SK-N-SH treated with all-trans-retinoic acid at 6 μM for 48 hours (cell line): ENCODE measurements around the gene SLC12A9.

ENCODE experiments used
- ATAC-seq: fragments of 200-7000 bp; cut with Tn5 transposase; 3 replicates; pipeline ENCODE4 v1.9.1; 2020; ENCODE audit warnings: mild to moderate bottlenecking, moderate library complexity
- BACH2 ChIP-seq: fragments of 250-450 bp; sonication (Bioruptor Pico); IDR thresholded peaks from 2 replicates; pipeline ENCODE4 v1.9.0; 2021; ENCODE audit warnings: mild to moderate bottlenecking, borderline replicate concordance
- CSDC2 ChIP-seq: fragments of 250-450 bp; sonication (Bioruptor Pico); IDR thresholded peaks from 2 replicates; pipeline ENCODE4 v1.5.0; 2020; ENCODE audit warnings: mild to moderate bottlenecking, moderate library complexity
- ESRRG ChIP-seq: fragments of 250-450 bp; sonication (Bioruptor Pico); IDR thresholded peaks from 2 replicates; pipeline ENCODE4 v1.6.1; 2021; ENCODE audit warnings: mild to moderate bottlenecking
- ISL1 ChIP-seq: fragments of 250-450 bp; sonication (Bioruptor Pico); IDR thresholded peaks from 2 replicates; pipeline ENCODE4 v2.1.2; 2022; ENCODE audit warnings: mild to moderate bottlenecking, moderate library complexity
- OSR1 ChIP-seq: fragments of 250-450 bp; sonication (Bioruptor Pico); IDR thresholded peaks from 2 replicates; pipeline ENCODE4 v1.8.0; 2022; ENCODE audit warnings: moderate library complexity, mild to moderate bottlenecking, inconsistent platforms
- RARB ChIP-seq: fragments of 250-450 bp; sonication (Bioruptor Pico); IDR thresholded peaks from 2 replicates; pipeline ENCODE4 v1.8.0; 2021; ENCODE audit warnings: mild to moderate bottlenecking, moderate library complexity
- TCF4 ChIP-seq: fragments of 250-450 bp; sonication (Bioruptor Pico); IDR thresholded peaks from 2 replicates; pipeline ENCODE4 v1.8.0; 2021; ENCODE audit warnings: mild to moderate bottlenecking, moderate library complexity, borderline replicate concordance
- TOX ChIP-seq: fragments of 250-450 bp; sonication (Bioruptor Pico); IDR thresholded peaks from 2 replicates; pipeline ENCODE4 v1.8.0; 2021; ENCODE audit warnings: mild to moderate bottlenecking, moderate library complexity, borderline replicate concordance
- ZC3H10 ChIP-seq: fragments of 250-450 bp; sonication (Bioruptor Pico); IDR thresholded peaks from 2 replicates; pipeline ENCODE4 v1.5.1; 2021; ENCODE audit warnings: mild to moderate bottlenecking, moderate library complexity
- ZFP3 ChIP-seq: fragments of 250-450 bp; sonication (Bioruptor Pico); IDR thresholded peaks from 2 replicates; pipeline ENCODE4 v1.5.0; 2020; ENCODE audit warnings: mild to moderate bottlenecking, moderate library complexity
- ZNF70 ChIP-seq: fragments of 450-650 bp; formaldehyde crosslinking; IDR thresholded peaks from 2 replicates; pipeline ENCODE4 v1.5.0; 2020; ENCODE audit warnings: mild to moderate bottlenecking, moderate library complexity
- ZNF8 ChIP-seq: fragments of 450-650 bp; formaldehyde crosslinking; IDR thresholded peaks from 2 replicates; pipeline ENCODE4 v1.5.0; 2020; ENCODE audit warnings: mild to moderate bottlenecking, moderate library complexity
- TF ChIP-seq, protein P1 (sequence below): fragments of 250-450 bp; sonication (Bioruptor Pico); IDR thresholded peaks from 2 replicates; pipeline ENCODE4 v1.5.0; 2020; ENCODE audit warnings: mild to moderate bottlenecking, moderate library complexity
- TF ChIP-seq, protein P2 (sequence below): fragments of 250-450 bp; sonication (Bioruptor Pico); IDR thresholded peaks from 2 replicates; pipeline ENCODE4 v1.8.0; 2021; ENCODE audit warnings: low read depth, mild to moderate bottlenecking, moderate library complexity, borderline replicate concordance
- TF ChIP-seq, protein P3 (sequence below): fragments of 250-450 bp; sonication (Bioruptor Pico); IDR thresholded peaks from 2 replicates; pipeline ENCODE4 v1.5.1; 2021; ENCODE audit warnings: mild to moderate bottlenecking, moderate library complexity

The SLC12A9 gene

DNA sequence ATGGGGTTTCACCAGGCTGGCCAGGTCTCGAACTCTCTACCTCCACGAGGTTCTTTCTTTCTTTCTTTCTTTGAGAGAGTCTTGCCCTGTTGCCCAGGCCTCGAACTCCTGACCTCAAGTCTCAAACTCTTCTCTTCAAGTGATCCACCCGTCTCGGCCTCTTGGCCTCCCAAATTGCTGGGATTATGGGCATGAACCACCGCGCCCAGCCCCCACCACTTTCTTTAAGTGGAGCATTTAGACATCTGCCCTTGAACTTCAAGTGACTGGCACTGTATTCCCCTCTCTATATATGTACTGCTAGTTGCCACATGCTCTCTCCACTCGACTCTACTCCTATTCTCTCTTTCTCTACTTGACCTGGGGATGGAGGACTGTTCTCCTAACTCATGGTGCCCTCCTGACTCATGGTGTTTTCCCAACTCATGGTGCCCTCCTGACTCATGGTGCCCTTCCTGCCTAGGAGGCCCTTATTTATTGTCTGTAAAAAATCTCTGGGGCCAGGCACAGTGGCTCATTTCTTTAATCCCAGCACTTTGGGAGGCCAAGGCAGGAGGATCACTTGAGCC, 62.5 kb downstream of the SLC12A9 start:
- TF ChIP-seq, protein P1, sequence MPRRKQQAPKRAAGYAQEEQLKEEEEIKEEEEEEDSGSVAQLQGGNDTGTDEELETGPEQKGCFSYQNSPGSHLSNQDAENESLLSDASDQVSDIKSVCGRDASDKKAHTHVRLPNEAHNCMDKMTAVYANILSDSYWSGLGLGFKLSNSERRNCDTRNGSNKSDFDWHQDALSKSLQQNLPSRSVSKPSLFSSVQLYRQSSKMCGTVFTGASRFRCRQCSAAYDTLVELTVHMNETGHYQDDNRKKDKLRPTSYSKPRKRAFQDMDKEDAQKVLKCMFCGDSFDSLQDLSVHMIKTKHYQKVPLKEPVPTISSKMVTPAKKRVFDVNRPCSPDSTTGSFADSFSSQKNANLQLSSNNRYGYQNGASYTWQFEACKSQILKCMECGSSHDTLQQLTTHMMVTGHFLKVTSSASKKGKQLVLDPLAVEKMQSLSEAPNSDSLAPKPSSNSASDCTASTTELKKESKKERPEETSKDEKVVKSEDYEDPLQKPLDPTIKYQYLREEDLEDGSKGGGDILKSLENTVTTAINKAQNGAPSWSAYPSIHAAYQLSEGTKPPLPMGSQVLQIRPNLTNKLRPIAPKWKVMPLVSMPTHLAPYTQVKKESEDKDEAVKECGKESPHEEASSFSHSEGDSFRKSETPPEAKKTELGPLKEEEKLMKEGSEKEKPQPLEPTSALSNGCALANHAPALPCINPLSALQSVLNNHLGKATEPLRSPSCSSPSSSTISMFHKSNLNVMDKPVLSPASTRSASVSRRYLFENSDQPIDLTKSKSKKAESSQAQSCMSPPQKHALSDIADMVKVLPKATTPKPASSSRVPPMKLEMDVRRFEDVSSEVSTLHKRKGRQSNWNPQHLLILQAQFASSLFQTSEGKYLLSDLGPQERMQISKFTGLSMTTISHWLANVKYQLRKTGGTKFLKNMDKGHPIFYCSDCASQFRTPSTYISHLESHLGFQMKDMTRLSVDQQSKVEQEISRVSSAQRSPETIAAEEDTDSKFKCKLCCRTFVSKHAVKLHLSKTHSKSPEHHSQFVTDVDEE (CRISPR knock-in tag) = no peak
- TF ChIP-seq ZNF8 (CRISPR knock-in tag) (no peak), ZNF70 (CRISPR knock-in tag) (no peak), RARB (CRISPR knock-in tag) (no peak), ZC3H10 (no peak), OSR1 (CRISPR knock-in tag) (no peak), ISL1 (CRISPR knock-in tag) (no peak), TCF4 (CRISPR knock-in tag) (no peak), BACH2 (CRISPR knock-in tag) (no peak), ESRRG (CRISPR knock-in tag) (no peak), ZFP3 (CRISPR knock-in tag) (no peak), CSDC2 (CRISPR knock-in tag) (no peak), TOX (CRISPR knock-in tag) (no peak)
- TF ChIP-seq, protein P2, sequence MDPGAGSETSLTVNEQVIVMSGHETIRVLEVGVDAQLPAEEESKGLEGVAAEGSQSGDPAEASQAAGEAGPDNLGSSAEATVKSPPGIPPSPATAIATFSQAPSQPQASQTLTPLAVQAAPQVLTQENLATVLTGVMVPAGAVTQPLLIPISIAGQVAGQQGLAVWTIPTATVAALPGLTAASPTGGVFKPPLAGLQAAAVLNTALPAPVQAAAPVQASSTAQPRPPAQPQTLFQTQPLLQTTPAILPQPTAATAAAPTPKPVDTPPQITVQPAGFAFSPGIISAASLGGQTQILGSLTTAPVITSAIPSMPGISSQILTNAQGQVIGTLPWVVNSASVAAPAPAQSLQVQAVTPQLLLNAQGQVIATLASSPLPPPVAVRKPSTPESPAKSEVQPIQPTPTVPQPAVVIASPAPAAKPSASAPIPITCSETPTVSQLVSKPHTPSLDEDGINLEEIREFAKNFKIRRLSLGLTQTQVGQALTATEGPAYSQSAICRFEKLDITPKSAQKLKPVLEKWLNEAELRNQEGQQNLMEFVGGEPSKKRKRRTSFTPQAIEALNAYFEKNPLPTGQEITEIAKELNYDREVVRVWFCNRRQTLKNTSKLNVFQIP = no peak
- TF ChIP-seq, protein P3, sequence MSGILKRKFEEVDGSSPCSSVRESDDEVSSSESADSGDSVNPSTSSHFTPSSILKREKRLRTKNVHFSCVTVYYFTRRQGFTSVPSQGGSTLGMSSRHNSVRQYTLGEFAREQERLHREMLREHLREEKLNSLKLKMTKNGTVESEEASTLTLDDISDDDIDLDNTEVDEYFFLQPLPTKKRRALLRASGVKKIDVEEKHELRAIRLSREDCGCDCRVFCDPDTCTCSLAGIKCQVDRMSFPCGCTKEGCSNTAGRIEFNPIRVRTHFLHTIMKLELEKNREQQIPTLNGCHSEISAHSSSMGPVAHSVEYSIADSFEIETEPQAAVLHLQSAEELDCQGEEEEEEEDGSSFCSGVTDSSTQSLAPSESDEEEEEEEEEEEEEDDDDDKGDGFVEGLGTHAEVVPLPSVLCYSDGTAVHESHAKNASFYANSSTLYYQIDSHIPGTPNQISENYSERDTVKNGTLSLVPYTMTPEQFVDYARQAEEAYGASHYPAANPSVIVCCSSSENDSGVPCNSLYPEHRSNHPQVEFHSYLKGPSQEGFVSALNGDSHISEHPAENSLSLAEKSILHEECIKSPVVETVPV = no peak
- ATAC-seq = no peak
